NOMO-1 treated with dmso at 0.1 percent for 144 hours (cell line): ENCODE measurements around the gene SERTAD2.

Experiments used
- DNase-seq: peaks from one replicate; lab custom pipeline; 2025; ENCODE audit not compliant: unreplicated experiment; lab: John Stamatoyannopoulos, UW

The SERTAD2 gene

DNA sequence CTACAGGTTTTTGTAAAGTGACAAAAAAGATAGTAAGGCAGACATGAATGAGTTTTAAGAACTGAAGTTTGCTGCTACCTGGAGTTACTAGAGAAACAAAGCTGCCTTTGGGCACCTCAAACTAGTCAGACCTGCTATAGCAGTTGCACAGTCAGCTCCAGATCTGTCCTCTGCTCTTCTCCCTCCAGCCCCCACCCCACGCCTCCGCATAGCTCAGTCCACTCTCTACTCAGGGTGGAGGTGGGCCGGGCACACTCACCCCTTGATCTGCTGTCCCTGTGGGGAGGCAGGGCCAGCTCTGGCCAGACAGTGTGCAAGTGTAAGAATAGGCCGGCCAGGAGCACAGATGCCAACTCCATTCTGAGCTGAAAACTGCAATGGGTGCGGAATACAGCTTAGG is 4.1 kb downstream of the SERTAD2 start:
- no peak for DNase-seq

DNA sequence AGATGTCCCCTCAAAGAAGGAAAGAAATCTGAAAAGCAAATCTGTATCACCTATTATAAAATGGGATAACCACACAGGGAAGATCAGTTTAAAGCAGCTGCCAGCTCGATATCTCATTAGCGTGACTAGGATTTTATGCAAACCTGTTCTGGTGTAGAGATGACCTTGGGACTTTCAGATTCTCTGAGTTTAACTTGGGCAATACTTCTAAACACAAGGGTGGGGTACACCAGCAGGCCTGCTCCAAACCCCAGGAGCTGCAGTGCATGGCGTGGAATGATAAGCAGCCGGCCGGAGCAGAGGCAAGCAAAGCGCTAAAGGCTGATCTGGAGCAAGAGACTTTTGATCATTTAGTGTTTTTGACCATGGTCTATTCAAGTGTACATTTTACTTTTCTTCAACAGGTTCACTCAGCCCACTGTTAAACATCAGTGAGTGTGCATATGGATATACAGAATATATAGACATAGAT is 4.7 kb downstream of the SERTAD2 start:
- no peak for DNase-seq

- peak; percentile 55 for DNase-seq
Observed at GRCh38 chr2:64646007-64646880, 7.5 kb downstream of the SERTAD2 start.

DNA sequence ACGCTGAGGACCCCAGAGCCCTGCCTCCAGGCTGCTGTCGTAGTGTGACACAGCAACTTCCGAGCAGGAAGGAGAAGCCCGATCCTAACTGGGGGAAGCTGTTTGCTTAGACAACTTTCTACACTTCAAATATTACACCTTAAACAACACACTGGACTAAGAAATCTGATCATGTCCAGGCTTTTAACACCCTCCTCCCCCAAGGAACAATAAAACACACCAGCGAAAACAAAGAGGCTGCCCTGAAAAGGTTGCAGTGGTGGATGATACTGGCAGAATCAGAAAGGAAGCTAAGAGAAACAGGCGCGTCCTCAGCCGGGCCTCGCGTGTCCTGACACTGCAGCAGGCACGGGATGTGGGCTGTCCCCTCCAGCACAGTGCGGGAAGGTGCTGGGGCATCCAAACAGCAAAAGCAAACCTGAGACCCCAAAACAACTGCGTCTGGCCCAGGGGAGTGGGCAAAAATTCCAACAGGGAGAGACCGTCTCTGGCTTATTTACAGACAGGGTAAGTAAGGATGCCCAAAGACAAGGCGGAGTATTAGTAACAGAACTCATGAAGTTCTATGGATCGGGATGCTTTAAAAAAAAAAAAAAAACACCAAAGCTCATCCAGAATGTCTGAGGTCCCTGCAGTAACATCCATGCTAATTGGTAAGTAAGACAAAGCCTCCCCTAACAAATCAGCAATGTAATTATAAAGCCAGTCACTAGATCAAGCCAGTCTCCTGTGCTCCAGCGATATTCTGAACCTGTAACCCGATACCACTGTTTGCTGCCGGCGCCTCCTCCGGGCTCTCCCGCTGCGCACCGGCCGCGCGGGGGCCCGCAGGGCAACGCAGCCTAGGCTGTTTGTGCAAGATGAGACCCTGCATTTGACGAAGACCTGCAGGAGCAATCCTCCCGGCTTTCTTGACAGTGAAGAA is 9.0 kb downstream of the SERTAD2 start:
- DNase-seq: peak; percentile 74

DNA sequence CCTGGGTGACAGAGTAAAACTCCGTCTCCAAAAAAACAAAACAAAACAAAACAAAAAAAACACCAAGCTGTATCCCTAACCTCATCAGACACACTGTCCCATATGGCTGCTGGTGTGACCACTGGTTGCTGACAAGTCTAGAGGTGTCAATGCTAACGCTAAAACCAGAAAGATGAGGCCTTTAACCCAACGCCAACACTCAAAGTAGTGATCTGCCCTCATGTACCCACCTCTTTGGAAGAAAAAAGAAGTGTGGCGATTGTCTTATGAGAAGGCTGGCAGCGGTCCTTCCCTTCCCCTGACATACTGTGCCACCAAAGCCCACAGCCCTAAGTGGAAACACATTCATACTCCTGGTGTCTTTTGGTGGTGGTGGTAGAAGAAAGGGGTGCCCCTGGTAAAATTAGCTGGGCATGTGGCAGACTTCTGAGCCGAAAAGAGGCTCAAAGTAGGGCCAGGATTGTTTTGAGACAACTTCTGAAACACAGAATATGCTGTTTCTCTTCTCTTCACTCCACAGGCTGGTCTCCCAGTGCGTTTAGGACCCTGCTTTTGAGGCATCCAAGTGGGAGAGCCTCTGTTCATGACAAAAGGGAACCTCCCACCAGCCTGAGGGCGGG is 9.8 kb downstream of the SERTAD2 start:
- DNase-seq: no peak

- no peak for DNase-seq
Observed at GRCh38 chr2:64641599-64641998, 12.1 kb downstream of the SERTAD2 start.

- DNase-seq: no peak
Observed at GRCh38 chr2:64640153-64641044, 13.3 kb downstream of the SERTAD2 start.

DNA sequence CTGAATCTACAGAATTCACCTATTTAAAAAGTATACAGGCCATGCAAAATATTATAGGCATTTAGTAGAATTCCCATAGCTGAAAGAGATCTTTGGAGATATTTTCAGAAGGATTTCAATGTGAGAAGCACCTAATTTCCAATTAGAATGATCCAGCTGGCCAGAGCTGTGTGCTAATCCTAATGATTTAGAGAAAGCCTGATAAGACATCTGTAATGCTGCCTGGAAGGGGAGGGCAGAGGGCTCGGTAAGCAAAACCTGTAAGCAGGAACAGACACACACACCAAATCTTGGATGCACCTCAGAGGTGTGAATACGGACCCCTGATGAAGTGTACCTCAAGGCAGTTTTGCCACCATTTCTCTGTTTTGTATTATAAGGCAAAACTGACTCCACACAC is 14.0 kb downstream of the SERTAD2 start:
- no peak for DNase-seq

DNA sequence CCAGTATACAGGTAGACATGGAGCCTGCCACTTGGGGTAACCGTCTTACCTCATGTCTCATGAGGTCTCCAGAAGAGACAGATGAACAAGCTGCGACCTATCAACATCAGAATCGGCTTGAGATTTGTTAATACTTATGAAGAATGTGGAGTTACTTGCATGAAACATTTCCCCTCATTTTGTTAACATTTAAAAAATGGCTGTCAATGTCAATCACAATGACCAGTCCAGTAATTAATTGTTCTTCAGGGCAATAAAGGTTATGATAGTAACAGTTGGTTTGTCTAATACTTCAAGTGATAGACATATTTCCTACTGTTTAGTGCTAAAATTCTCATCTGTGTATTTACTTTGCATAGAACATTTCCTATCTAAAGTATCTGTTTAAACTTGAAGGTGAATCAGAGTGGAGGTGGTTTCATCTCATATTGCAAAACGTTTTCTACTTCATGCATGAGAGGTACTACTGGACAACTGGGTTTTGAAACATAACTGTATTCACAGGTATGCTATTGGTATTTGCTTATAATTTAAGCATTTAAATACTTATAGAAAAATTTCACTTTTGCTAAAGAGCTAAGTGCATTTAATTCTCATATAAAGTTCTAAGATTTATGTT is 15.1 kb downstream of the SERTAD2 start:
- no peak for DNase-seq

- no peak for DNase-seq
Observed at GRCh38 chr2:64637931-64638330, 15.8 kb downstream of the SERTAD2 start.

DNA sequence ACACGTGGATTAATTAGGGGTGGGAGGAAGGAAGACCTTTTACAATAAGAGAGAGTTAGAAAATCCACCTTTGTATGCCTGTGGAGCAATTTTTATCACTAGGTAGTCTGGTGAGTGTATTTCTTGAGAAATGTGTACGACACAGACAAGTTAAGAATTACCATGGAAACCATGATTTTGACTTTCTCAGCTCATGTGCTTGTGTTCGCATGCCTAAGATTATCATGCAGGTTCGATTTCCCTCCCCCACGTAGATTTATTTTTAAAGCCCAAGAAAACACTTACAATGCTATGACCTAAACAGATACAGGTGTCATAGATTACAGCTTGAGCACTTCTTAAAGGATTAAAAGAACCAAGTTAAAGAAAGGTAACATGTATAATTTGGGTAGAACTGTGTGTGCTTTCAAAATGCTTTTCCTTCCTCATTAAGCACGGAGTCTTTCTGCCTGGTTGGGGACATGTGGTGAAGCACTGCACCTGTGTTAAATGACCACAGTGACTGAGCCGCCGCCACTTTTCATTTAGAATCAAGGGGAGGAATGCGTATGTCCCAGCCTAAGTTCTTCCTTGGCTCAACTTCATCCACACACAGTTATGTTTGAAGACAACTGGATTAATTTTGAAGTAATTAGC is 16.6 kb downstream of the SERTAD2 start:
- peak; percentile 44 for DNase-seq

GRCh38 chr2:64635976-64636911 is 17.5 kb downstream of the SERTAD2 start:
- peak; percentile 86 for DNase-seq

DNA sequence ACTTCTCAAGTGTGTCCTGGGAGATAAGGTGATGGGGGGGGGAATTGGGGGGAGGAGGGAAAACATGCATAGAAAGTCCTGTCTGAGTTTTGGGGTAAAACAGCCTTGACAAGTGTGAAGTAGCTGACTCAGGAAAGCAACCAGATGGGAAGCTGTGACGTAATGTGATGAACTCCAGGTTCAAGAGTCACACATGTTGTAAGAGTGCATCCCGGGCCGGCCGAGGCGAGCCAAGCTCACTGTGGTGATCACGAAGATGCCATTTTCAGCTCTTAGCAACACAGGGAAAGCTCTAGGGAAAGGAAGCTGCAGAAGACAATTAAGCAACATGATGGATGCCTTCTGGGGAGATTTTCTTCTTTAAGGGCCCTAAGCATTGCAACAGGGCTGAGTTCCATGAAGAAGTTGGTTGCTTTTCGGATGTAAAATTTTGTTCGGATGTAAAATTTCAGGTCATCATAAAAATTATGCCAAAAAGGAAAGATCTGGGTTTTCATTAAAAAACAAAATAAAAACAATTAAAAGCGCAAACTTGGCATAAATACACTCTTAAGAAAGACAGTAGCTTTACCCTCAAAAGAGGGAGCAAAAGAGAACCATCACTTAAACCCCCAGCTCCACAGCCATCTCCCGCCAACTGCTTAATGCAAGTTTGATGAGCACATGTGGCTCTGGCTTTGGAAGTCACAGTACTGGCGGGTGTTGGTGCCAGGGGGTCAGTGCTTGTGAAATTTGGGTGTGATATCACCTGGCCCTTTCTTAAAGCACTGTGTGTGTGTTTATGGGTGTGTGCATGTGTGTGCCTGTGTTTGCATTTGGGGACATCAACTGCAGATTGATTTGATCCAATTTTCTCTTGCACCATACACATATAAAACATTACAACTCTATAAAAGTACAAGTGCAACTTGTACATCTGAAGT is 19.1 kb downstream of the SERTAD2 start:
- peak; percentile 26 for DNase-seq

DNA sequence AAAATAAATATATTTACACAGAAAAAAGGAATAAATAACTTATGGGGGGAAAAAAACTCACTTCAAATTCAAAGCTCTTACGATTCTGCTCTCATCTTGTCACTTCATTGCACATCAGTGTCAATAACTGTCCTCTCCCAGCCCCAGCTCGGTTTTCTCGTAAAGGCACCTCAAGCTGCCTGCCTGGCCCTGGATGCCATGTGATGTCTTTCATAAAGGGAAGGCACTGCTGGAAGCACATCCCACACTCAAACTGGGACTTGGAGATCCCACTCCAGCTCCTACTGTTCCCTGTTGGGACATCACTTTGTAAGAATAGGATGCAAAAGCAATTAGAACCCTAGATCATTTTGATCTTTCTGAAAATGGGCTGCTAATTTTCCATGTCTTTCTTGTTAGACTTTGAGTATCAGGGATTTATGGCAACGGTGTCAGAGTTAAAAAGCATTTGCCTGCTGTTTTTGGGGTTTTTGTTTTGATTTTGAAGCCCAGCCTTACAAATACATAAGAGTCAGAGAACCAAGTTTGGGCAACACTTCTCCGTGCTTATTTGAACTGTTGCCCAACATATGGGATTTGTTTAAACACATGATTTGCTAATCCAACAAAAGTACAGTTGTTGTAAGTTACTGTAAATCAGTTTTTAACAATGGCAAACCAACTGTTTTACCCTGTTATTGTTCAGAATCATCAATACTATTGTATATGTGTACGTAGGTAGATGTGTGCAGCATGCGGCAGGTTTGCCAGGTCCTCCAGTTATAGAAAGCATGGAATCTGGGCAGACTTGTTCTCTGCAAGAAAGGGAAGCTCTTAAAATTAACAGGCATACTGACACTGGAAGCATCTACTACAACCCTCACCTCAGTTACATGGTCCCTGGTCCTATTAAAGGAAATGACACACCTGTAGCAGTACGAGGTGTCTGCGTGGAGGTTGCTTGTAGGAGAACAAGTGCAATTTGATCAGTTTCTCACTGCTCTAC is 20.6 kb downstream of the SERTAD2 start:
- no peak for DNase-seq

DNA sequence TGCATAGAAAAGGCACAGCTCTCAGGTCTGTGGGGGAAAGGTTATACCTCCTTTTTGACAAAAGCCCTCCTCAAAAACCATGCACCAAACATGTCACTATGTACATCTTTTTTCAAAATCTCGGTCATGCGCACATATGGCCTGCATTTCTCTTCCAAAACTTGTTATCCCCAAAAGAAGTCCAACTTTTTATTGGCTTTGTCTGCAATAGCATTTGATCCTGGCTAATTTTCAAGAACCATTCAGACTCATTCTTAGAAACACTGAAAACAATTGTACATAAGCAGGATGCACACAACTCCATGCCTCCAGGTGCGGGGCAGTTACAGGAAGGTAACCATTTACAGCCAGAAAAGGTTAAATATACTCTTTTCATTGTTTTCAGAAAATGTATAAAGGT is 21.9 kb downstream of the SERTAD2 start:
- no peak for DNase-seq

GRCh38 chr2:64630752-64631151 is 23.0 kb downstream of the SERTAD2 start:
- no peak for DNase-seq
